ENCODE results near the gene KCNQ2.

DNA sequence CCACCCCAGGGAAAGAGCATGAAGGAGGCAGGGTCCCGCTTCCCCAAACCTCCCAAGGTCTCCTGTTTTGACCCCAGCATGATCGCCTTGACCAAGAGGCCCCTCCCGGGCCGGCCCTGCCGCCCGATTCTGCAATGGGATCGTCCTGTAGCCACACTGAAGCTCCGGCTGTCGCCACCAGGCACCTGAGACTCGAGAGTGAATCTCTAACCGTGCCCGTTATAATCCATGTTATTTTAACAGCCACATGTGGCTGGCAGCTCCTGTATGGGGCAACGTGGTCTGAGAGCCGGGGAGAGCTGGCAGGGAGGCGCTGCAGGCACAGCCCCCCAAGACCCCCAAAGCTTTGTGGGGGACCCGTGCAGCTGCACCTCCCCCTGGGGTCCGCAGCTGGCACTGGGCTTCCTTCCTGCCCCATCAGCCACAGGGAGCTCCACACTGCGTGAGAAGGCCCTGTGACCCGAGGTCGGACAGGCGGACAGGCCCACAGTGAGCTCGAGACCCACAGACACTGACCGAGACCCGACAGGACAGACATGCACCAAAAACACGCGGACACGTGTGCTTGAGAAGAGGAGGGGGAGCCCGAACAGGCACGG lies 51.3 kb downstream of the KCNQ2 start:
- TF ChIP-seq, protein P1, sequence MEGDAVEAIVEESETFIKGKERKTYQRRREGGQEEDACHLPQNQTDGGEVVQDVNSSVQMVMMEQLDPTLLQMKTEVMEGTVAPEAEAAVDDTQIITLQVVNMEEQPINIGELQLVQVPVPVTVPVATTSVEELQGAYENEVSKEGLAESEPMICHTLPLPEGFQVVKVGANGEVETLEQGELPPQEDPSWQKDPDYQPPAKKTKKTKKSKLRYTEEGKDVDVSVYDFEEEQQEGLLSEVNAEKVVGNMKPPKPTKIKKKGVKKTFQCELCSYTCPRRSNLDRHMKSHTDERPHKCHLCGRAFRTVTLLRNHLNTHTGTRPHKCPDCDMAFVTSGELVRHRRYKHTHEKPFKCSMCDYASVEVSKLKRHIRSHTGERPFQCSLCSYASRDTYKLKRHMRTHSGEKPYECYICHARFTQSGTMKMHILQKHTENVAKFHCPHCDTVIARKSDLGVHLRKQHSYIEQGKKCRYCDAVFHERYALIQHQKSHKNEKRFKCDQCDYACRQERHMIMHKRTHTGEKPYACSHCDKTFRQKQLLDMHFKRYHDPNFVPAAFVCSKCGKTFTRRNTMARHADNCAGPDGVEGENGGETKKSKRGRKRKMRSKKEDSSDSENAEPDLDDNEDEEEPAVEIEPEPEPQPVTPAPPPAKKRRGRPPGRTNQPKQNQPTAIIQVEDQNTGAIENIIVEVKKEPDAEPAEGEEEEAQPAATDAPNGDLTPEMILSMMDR (IDR thresholded peaks at IDR 0.05; ENCODE audit: low read length), result no peak
- no peak for TF ChIP-seq EZH2 (IDR thresholded peaks at IDR 0.05; ENCODE audit: borderline replicate concordance, low read length)
